GM18951 (cell line): ENCODE data around the gene ASAP3.

Experiments
- POLR2A ChIP-seq: IDR thresholded peaks from 4 replicates; pipeline ENCODE4 v1.6.1; 2011; ENCODE audit warnings: mild to moderate bottlenecking; ENCODE audit not compliant: insufficient read length, insufficient read depth; ENCODE audit errors: extremely low read depth
- in situ Hi-C: fragments of 300-500 bp; cut with MboI; formaldehyde crosslinking; loops from one replicate; pipeline ENCODE4 v1.12.0; 2022; ENCODE audit warnings: low sequenced_read_pairs, mixed read lengths, inconsistent platforms; ENCODE audit not compliant: unreplicated experiment

The ASAP3 gene

GRCh38 chr1:23478896-23479665, 4.9 kb downstream of the ASAP3 start:
- in situ Hi-C loops = no loop called here
- TF ChIP-seq POLR2A = no peak

GRCh38 chr1:23477359-23478144, 6.4 kb downstream of the ASAP3 start:
- in situ Hi-C loops = no loop called here
- TF ChIP-seq POLR2A = no peak

DNA sequence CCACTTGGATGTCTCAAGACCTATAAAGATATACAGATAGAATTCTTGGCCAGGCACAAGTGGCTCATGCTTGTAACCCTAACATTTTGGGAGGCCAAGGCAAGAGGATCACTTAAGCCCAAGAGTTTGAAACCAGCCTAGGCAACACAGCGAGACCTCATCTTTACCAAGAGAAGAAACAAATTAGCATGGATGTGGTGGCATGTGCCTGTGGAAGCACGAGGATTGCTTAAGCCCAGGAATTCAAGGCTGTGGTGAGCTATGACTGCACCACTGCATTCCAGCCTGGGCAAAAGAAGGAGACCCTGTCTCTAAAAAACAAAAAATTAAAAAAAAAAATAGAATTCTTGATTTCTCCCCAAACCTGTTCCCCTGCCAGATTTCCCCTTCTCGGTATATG, 8.3 kb downstream of the ASAP3 start:
- in situ Hi-C loops = no loop called here
- TF ChIP-seq POLR2A = no peak

- TF ChIP-seq POLR2A = no peak
- in situ Hi-C loops = no loop called here
Observed at GRCh38 chr1:23475134-23475628, 8.8 kb downstream of the ASAP3 start.

DNA sequence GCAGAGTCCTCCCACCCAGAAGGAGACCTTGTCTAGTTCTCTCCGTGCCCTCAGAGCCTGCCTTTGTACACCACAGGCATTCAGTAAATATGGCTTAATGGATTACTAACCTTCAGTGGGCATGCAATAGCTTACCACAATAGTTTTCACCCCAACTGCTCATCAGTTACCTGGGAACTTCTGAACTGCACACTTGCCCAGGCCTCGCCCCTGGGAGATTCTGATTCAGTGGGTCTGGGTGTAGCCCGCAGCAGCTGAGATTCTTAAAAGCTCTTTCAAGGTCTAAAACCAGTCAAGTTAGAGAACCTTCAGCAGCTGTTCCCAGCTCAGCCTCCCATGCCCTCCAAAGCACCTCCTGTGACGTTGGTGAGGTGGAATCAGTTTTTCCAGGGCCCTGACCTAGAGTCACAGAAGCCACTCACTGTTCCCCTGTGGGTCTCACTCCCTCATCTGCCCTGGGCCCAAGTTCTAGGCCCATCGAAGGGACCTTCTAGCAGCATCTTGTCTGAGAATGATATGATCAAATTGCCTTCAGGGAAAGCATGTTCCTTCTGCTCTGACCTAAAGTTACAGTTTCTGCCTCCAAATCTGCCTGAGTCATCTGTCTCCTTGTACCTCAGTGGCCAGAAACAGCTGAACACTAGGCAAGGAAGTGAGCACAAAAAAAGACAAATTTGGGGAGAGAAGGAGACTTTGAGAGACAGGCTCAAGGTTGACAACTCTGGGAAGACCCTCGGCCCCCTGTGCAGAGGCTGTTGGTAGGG, 10.8 kb downstream of the ASAP3 start:
- no peak for TF ChIP-seq POLR2A
- in situ Hi-C loops = no loop called here

GRCh38 chr1:23472351-23473036, 11.5 kb downstream of the ASAP3 start:
- TF ChIP-seq POLR2A = no peak
- in situ Hi-C loops = no loop called here

GRCh38 chr1:23471473-23472075, 12.4 kb downstream of the ASAP3 start:
- in situ Hi-C loops = no loop called here
- no peak for TF ChIP-seq POLR2A

DNA sequence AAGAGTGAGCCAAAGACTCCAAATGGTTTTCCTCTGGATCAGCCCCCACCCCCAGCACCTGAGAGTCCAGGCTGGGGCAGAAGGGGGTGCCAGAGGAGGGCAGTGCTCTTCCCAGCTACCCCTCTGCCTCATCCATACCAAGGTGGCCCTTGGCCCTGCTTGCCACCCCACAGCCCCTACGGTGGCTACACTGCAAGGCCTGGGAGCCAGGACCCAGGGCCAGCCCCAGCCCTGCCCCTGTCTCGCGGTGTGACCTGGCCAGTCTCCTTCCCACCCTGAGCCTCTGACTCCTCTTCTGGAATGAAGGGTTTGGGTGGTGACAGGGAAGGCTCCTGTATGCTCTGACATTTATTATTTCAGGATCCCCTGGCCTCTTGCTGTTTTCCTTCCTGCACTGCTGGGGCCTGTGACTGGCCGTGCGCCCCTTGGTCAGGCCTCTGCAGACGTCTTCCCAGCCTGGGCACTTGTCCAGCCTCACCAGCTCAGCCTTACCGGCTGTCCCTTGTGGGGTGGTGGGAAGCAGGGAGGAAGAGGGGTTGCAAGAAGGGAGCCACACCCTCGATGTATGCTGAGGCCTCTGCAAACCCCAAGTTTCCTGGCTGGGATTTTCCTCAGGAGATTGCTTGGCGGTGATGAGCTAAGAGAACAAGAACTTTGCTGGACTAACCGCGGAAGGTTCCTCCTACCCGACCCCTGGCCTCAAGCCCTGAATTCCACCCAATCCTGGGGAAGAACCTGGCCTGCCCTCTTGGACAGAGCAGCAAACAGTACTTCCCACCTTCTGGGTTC, 13.5 kb downstream of the ASAP3 start:
- in situ Hi-C loops = no loop called here
- TF ChIP-seq POLR2A = no peak

GRCh38 chr1:23469372-23469982, 14.5 kb downstream of the ASAP3 start:
- TF ChIP-seq POLR2A = no peak
- in situ Hi-C loops = no loop called here

- no peak for TF ChIP-seq POLR2A
- in situ Hi-C loops = no loop called here
Observed at GRCh38 chr1:23466423-23466989, 17.5 kb downstream of the ASAP3 start.

DNA sequence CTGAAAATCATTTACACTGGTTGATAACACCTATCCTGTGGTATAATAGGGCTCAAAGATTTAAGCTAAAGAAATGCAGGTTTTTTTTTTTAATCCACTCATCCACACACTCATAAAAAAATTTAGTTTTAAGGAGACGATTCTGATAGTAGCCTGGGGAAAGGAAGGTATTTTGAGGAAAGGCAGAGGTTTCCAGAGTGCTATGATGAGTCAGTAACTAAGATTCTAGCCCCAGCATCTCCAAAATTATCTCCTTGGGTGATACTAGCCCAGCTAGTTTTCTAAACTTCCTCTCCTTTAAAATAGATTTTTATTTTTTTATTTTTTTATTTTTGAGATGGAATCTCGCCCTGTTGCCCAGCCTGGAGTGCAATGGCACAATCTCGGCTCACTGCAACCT, 20.7 kb downstream of the ASAP3 start:
- in situ Hi-C loops = no loop called here
- TF ChIP-seq POLR2A = no peak

DNA sequence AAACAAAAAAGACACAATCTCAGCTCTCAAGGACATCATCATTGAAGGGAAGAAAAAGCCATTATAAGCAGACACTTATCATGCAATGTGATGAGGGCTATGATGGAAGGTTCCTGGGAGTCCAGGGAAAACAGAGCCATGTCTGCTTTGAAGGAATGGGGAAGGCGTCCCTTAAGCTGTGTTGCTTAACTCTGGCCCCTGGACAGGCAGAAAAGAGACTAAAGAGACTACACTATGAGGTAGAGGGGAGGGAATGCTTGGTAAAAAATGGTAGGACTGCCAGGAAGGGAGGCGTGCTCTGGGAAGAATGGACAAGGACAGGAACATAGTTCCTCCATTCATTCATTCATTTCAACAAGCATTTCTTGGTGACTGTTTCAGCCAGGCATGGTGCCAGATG, 21.2 kb downstream of the ASAP3 start:
- TF ChIP-seq POLR2A = no peak
- in situ Hi-C loops = no loop called here
